Activated CD4-positive, alpha-beta memory T cell treated with anti-CD3 and anti-CD28 coated beads, Interleukin-2, amount 10 ng/mL, durations not matched to agents 7 days and 5 days (primary cell): ENCODE measurements around the gene PTPRM. TPM values are rescaled to one million over a fixed set of nuclear protein-coding genes. Genes with fewer than 3 reads are reported as not detected.

Experiments
- CTCF ChIA-PET: fragments of 350-600 bp; sonication (Branson Sonifier 250); formaldehyde crosslinking; loops from one replicate; lab custom pipeline; 2021; ENCODE audit warnings: antibody characterized with exemption, inconsistent platforms; lab: Charles Lee
- POLR2A ChIA-PET: fragments of 350-600 bp; sonication (Branson Sonifier 250); formaldehyde crosslinking; loops from one replicate; lab custom pipeline; 2021; ENCODE audit warnings: antibody characterized with exemption; lab: Charles Lee
- DNase-seq: peaks from one replicate; pipeline ENCODE4 v3.0.0-alpha.2; 2020
- H3K27ac Mint-ChIP-seq: one replicate; pipeline ENCODE4 v1.8.0; 2021; ENCODE audit warnings: mild to moderate bottlenecking, mixed read lengths
- H3K27me3 Mint-ChIP-seq: one replicate; pipeline ENCODE4 v1.8.0; 2021; ENCODE audit warnings: mixed read lengths
- H3K36me3 Mint-ChIP-seq: one replicate; pipeline ENCODE4 v1.8.0; 2021; ENCODE audit warnings: low read depth, mixed read lengths
- H3K4me1 Mint-ChIP-seq: one replicate; pipeline ENCODE4 v1.8.0; 2021; ENCODE audit warnings: mixed read lengths
- H3K4me3 Mint-ChIP-seq: one replicate; pipeline ENCODE4 v1.8.0; 2021; ENCODE audit warnings: mild to moderate bottlenecking, mixed read lengths
- H3K9me3 Mint-ChIP-seq: one replicate; pipeline ENCODE4 v1.8.0; 2021; ENCODE audit warnings: mixed read lengths
- total RNA-seq, 2 experiments: library from RNA; stranded (reverse); gene quantifications; one replicate each; pipeline ENCODE4 v1.2.3, GENCODE V29; 2021

The PTPRM gene
- total RNA-seq, 2 experiments from 2014 or later = 9.3 to 12.3 TPM

DNA sequence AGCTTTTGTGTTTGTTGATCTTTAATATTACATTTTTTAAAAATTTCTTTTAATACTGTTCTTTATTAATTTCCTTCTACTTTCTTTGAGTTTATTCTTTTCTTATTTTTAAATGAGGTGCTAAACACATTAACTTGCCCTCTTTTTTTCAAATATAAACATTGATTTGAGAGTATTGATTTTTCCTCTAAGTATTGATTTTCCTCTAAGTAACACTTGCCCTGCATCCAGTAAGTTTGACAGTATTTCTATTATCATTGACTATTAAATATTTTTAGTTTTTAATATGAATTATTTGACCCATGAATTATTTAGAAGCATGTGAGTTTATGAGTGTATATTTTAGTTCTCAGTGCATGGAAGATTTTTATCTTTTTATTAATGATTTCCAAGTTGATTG is 705.1 kb downstream of the PTPRM start:
- DNase-seq = no peak
- CTCF ChIA-PET = no interaction called here
- H3K27ac Mint-ChIP-seq = no peak overlapping the region
- no peak overlapping the region for H3K4me3 Mint-ChIP-seq
- H3K36me3 Mint-ChIP-seq = no peaks in the 10 kb centered on the region
- POLR2A ChIA-PET = no interaction called here
- no peaks in the 10 kb centered on the region for H3K27me3 Mint-ChIP-seq
- no peaks in the 10 kb centered on the region for H3K9me3 Mint-ChIP-seq
- H3K4me1 Mint-ChIP-seq = no peaks in the 10 kb centered on the region

DNA sequence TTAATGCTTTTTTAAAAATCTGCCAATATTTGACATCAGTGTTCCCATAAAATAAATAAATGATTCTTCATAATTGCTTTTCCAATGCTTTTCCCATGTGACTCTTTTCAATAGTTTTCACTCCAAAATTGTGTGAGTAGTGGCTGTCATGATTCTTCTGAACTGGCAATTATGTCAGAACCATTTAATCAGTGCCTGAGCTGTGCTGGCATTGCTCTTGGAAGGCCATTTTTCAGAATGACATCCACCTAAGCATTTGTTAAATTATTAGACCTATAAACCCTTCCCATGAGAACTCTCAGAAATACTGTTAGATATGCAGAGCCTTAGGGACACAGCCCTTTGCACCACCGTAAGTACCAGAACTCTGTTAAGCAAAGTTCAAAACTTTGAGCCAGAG is 707.3 kb downstream of the PTPRM start:
- Mint-ChIP-seq H3K4me3 (no peak overlapping the region), H3K27me3 (no peaks in the 10 kb centered on the region), H3K9me3 (no peaks in the 10 kb centered on the region), H3K36me3 (no peaks in the 10 kb centered on the region), H3K4me1 (no peaks in the 10 kb centered on the region), H3K27ac (no peak overlapping the region)
- CTCF ChIA-PET = no interaction called here
- no peak for DNase-seq
- POLR2A ChIA-PET = no interaction called here

- Mint-ChIP-seq H3K4me3 (no peak overlapping the region), H3K9me3 (peaks cover 3% of the 10 kb centered on the region), H3K27ac (no peak overlapping the region), H3K27me3 (no peaks in the 10 kb centered on the region), H3K36me3 (no peaks in the 10 kb centered on the region), H3K4me1 (no peaks in the 10 kb centered on the region)
- ChIA-PET CTCF (no interaction called here), POLR2A (no interaction called here)
- no peak for DNase-seq
Observed at GRCh38 chr18:8276406-8276805, 709.3 kb downstream of the PTPRM start.

GRCh38 chr18:8277270-8277669 is 710.2 kb downstream of the PTPRM start:
- H3K9me3 Mint-ChIP-seq = peaks cover 3% of the 10 kb centered on the region
- H3K4me1 Mint-ChIP-seq = no peaks in the 10 kb centered on the region
- H3K4me3 Mint-ChIP-seq = no peak overlapping the region
- no peaks in the 10 kb centered on the region for H3K27me3 Mint-ChIP-seq
- CTCF ChIA-PET = no interaction called here
- H3K27ac Mint-ChIP-seq = no peak overlapping the region
- H3K36me3 Mint-ChIP-seq = no peaks in the 10 kb centered on the region
- POLR2A ChIA-PET = no interaction called here
- DNase-seq = no peak

GRCh38 chr18:8279346-8279745 is 712.2 kb downstream of the PTPRM start:
- H3K27ac Mint-ChIP-seq = no peak overlapping the region
- no peaks in the 10 kb centered on the region for H3K36me3 Mint-ChIP-seq
- POLR2A ChIA-PET = no interaction called here
- H3K27me3 Mint-ChIP-seq = no peaks in the 10 kb centered on the region
- H3K9me3 Mint-ChIP-seq = peaks cover 3% of the 10 kb centered on the region
- CTCF ChIA-PET = no interaction called here
- no peak for DNase-seq
- H3K4me1 Mint-ChIP-seq = no peaks in the 10 kb centered on the region
- no peak overlapping the region for H3K4me3 Mint-ChIP-seq

- DNase-seq = no peak
- ChIA-PET POLR2A (no interaction called here), CTCF (no interaction called here)
- Mint-ChIP-seq H3K27me3 (no peaks in the 10 kb centered on the region), H3K27ac (no peak overlapping the region), H3K9me3 (peaks cover 3% of the 10 kb centered on the region), H3K4me3 (no peak overlapping the region), H3K4me1 (no peaks in the 10 kb centered on the region), H3K36me3 (no peaks in the 10 kb centered on the region)
Observed at GRCh38 chr18:8279781-8280330, 712.7 kb downstream of the PTPRM start.

DNA sequence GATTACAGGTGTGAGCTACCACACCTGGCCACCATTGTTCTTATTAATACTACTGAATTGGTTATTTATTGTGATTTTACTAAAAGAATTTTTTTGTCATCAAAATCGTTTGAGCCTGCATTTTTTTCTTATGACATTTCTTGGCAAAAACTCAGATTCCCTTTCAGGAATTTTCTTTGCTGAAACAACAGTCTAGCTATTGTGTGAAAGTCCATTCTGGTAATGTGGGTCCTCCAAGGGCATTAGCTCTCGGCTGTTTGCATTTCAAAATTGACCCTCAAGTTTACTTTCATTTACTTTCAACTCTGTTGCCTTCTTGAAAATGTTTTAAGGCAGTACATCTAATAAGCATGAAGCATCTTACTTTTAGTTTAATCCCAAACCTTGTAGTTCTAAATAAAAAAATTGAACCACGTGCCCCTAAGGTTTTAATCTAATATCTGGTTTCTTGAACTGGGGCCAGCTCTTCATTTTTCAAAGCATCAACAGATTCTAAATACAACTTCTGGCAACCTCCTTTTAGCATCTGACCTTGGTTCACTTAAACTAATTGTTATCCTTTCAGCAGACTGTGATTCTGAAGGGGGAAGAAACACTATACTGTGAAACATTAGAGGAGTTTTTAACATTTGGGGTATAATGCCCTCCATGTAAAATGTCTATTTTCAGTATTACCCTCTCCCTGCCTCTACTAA is 716.9 kb downstream of the PTPRM start:
- POLR2A ChIA-PET = no interaction called here
- Mint-ChIP-seq H3K4me3 (no peak overlapping the region), H3K36me3 (no peaks in the 10 kb centered on the region), H3K27ac (no peak overlapping the region), H3K4me1 (no peaks in the 10 kb centered on the region), H3K9me3 (peaks cover 3% of the 10 kb centered on the region), H3K27me3 (no peaks in the 10 kb centered on the region)
- CTCF ChIA-PET = no interaction called here
- DNase-seq = no peak

GRCh38 chr18:8286303-8286702 is 719.2 kb downstream of the PTPRM start:
- no peaks in the 10 kb centered on the region for H3K36me3 Mint-ChIP-seq
- H3K4me3 Mint-ChIP-seq = no peak overlapping the region
- ChIA-PET CTCF (no interaction called here), POLR2A (no interaction called here)
- H3K9me3 Mint-ChIP-seq = no peaks in the 10 kb centered on the region
- no peaks in the 10 kb centered on the region for H3K4me1 Mint-ChIP-seq
- no peak overlapping the region for H3K27ac Mint-ChIP-seq
- no peak for DNase-seq
- H3K27me3 Mint-ChIP-seq = no peaks in the 10 kb centered on the region

DNA sequence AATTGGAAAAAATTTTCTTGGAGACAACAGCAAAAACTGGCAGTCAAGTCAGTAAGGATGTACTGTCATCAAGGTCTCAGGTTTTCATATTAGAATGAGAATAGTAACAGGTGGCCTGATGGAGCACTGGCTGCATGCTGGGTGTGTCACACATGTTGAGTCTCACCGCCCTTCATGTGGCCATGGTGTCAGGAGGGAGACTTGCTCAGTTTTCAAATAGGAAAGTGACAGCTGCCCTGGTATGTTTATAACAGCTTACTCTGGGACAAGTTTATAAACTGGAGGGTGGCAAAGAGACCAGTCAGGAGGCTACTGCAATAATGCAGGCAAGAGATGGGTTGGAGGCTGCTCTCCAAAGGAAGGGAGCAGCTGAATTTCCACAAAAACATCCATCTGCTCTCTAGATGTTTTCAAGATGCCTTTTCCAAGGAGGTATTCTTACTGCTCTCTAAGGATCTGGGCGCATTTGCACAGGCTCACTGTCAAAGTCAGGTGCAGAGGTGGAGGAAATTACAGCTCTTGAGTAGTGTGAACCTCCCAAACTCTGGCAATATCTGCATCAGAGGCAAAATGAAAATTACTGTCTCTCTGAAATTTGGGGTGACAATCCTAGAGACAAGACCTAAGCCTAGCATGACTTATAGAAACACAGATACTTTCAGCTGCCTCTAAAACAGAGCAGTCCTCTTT is 720.2 kb downstream of the PTPRM start:
- H3K9me3 Mint-ChIP-seq = no peaks in the 10 kb centered on the region
- no peak overlapping the region for H3K4me3 Mint-ChIP-seq
- H3K27ac Mint-ChIP-seq = no peak overlapping the region
- no peaks in the 10 kb centered on the region for H3K36me3 Mint-ChIP-seq
- H3K27me3 Mint-ChIP-seq = no peaks in the 10 kb centered on the region
- DNase-seq = no peak
- ChIA-PET POLR2A (no interaction called here), CTCF (no interaction called here)
- no peaks in the 10 kb centered on the region for H3K4me1 Mint-ChIP-seq

DNA sequence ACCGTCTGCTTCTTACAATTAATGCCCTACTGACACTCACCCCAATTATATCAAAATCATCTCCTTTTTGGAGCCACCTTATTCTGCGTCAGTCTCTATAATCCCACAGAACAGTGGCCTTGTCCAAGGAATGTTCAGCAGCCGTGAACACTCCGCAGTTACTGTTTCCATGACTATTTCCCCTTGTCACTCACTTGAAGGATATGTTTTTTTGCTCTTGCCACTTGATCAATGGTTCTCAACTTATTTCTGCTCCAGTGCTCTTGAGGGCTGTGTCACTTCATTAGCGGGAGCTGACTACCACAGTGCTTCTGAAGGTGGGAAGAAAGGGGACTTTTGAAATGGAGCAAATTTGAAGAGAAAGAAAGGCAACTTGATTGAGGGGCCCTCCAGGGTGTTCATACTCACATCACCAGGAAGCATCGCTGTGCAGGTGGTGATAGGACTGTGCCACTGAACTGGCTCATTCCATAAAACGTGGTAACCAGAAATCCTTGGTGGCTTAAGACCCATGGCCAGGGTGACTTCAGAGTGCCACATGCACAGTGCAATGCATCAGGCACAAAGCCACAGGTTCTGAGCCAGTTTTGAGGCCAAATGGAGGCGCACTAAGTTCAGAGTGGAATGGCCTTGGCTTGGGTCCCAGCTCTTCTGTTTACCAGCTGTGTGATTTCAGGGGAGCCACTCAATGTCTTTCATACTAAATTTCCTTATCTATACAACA is 721.5 kb downstream of the PTPRM start:
- ChIA-PET CTCF (interaction anchor here (0.5 to 0.7 kb wide), 2 partner anchors 21 to 25 kb away, joined by 3 read pairs; no protein-coding TSS in a partner anchor), POLR2A (no interaction called here)
- no peaks in the 10 kb centered on the region for H3K4me1 Mint-ChIP-seq
- no peak overlapping the region for H3K4me3 Mint-ChIP-seq
- no peaks in the 10 kb centered on the region for H3K9me3 Mint-ChIP-seq
- no peaks in the 10 kb centered on the region for H3K27me3 Mint-ChIP-seq
- DNase-seq = no peak
- H3K27ac Mint-ChIP-seq = no peak overlapping the region
- no peaks in the 10 kb centered on the region for H3K36me3 Mint-ChIP-seq

DNA sequence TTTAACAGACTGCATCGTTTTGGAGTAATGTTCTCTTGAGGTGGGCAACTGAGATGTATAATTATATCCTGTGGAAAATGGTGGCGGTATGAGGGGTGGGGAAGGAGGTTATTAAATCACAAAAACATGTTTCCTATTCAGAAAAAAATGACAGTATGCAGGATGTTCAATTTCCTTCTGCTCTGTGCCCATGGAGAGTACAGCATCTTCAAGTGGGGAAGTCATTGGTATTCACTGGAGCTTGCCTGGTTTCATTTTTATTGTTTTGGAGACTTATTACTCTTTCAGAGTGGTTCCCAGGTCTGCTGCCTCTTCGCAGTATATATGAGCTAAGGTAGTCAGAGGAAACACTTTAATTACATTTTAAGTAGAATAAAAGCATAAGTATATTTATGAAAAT is 723.3 kb downstream of the PTPRM start:
- H3K4me3 Mint-ChIP-seq = no peak overlapping the region
- no peaks in the 10 kb centered on the region for H3K9me3 Mint-ChIP-seq
- H3K27ac Mint-ChIP-seq = no peak overlapping the region
- no peaks in the 10 kb centered on the region for H3K27me3 Mint-ChIP-seq
- H3K36me3 Mint-ChIP-seq = no peaks in the 10 kb centered on the region
- CTCF ChIA-PET = no interaction called here
- H3K4me1 Mint-ChIP-seq = no peaks in the 10 kb centered on the region
- no peak for DNase-seq
- POLR2A ChIA-PET = no interaction called here

DNA sequence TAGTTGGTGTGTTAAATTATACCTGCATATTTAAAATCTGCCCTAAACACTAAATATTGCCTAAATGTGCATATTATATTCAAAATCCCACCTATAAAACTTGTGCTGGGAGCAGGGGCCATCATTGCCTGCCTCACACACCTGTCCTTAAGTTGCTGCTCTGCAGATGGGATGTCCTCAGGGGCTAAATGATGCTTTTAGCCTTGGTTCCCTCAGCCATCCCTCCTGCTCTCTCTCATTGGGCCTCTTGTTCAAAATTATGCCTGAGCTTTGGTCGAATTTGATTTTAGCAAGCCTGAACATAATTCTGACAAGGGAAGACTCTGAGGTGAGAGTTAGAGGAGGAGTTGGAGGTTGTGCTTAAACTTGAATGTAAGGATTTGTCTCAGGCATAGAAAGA is 723.8 kb downstream of the PTPRM start:
- no peaks in the 10 kb centered on the region for H3K4me1 Mint-ChIP-seq
- H3K36me3 Mint-ChIP-seq = no peaks in the 10 kb centered on the region
- H3K27me3 Mint-ChIP-seq = no peaks in the 10 kb centered on the region
- DNase-seq = no peak
- no peak overlapping the region for H3K27ac Mint-ChIP-seq
- H3K4me3 Mint-ChIP-seq = no peak overlapping the region
- ChIA-PET CTCF (no interaction called here), POLR2A (no interaction called here)
- no peaks in the 10 kb centered on the region for H3K9me3 Mint-ChIP-seq

GRCh38 chr18:8293184-8293583 is 726.1 kb downstream of the PTPRM start:
- Mint-ChIP-seq H3K27ac (no peak overlapping the region), H3K4me3 (no peak overlapping the region), H3K4me1 (no peaks in the 10 kb centered on the region), H3K27me3 (no peaks in the 10 kb centered on the region), H3K36me3 (no peaks in the 10 kb centered on the region), H3K9me3 (no peaks in the 10 kb centered on the region)
- ChIA-PET CTCF (no interaction called here), POLR2A (no interaction called here)
- DNase-seq = no peak
